ENCODE data around the gene CORO6. TPM values are rescaled to one million over a fixed set of nuclear protein-coding genes. Genes with fewer than 3 reads are reported as not detected.

Gene CORO6
- total RNA-seq, 1 experiment from 2014 or later = 1.2 TPM

DNA sequence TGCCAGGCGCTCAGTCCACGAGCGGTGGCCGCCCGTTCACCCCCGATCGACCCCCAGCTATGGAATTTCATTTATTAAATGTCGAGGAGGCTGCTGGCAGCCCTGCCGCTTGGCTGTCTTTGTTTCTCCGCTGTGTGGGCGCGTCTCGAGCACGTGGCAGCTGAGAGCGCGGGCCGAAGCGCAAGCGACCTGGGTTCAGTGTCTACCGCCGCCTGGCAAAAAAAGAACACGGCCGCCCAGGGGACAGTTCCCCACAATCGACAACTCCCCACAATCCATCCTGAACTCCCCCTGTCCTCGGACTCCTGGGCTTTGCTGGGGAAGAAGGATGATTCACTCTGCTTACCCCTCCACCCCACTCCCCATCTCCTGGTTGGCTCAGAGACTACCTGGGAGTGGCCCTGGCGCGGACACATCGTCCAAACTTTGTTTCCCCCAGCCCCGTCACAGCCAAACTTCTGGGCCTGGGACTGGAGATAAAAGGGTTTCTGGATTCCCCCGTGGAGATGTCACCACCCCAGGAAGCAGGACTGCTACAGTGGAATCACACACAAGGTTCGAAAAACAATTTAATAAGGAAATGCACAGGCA is 31.5 kb downstream of the CORO6 start:
- no peak for DNase-seq (ENCODE audit: low spot score)

DNA sequence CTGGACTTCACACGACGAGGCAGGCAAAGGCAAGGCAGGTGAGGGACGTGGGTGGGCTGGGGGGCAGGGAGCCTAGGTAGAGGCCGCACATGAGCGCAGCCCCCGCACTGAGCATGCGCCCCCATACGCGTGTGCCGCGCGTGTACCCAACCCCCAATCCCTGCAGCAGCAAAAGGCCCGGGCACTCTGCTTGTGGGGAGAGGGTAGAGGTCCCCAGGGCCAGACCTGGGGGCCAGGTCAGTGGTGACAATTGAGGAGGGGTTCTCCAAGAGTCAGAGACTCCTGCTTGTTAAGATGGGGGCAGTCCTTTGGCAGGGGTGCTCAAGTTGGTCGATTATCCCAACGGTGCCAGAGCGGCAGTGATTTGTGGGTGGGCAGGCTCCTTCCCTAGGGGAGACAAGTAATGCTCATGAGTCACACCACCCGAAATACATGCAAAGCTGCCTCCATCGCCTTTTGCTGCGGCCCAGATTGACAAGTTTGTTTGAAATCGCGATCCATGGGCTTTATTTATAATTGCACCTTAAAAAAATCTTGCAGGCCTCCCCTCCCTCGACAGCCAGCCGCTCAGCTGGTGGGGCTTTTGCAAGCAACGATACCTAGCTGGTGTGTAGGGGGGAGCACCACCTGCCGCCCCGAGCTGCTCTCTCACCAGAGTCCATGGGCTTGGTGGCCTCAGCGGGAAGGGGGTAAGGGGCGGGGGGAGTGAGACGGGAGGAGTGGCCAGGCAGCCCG is 32.1 kb downstream of the CORO6 start:
- DNase-seq (ENCODE audit: low spot score) = no peak

DNA sequence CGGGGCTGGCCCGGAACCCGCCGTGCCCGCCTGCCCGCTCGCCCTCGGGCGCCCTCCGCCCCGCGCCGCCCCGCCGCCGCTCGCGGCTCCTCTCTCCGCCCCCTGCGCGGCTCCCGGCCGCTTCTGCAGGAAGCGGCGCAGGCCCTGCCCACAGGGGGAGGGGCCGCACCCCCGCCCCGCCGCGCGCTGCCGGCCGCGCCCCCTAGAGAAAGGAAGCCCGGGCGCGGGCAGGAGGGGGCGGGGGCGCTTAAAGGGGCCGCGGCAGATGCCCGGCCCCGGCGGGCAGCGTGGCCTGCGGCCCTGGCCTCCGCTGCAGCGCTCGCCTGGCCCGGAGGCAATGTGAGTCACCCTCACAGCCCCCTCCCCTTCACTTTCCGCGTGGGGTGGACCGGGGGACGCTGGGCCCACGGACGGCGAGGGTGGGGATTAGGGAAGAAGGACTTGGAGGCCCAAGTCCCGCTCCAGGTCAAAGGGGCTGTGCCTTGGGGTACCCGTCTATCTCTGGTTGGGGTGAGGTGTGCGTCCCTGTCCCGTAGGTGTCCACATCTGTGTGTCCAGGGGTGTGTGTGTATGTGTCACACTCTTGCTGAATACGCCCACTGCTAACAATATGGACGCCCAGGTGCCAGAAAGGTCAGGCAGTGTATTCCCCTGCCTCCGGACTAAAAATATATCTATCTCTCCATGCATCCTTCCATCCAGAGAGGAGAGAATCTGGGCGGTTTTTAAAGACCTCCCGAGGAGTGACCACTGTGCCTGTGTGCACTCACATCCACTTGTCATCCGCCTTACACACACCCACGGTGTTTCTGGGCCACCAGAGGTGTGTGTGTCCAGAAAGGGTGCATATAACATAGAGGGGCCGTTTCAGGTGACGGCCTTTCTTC is 32.9 kb downstream of the CORO6 start, which contains the start of gene GIT1:
TSS of gene GIT1 (minus strand) at position 125 of the 887 bp plus-strand sequence. CDS start 270 bp downstream, outside the sequence.
- DNase-seq (ENCODE audit: low spot score) = peak; percentile 56

DNA sequence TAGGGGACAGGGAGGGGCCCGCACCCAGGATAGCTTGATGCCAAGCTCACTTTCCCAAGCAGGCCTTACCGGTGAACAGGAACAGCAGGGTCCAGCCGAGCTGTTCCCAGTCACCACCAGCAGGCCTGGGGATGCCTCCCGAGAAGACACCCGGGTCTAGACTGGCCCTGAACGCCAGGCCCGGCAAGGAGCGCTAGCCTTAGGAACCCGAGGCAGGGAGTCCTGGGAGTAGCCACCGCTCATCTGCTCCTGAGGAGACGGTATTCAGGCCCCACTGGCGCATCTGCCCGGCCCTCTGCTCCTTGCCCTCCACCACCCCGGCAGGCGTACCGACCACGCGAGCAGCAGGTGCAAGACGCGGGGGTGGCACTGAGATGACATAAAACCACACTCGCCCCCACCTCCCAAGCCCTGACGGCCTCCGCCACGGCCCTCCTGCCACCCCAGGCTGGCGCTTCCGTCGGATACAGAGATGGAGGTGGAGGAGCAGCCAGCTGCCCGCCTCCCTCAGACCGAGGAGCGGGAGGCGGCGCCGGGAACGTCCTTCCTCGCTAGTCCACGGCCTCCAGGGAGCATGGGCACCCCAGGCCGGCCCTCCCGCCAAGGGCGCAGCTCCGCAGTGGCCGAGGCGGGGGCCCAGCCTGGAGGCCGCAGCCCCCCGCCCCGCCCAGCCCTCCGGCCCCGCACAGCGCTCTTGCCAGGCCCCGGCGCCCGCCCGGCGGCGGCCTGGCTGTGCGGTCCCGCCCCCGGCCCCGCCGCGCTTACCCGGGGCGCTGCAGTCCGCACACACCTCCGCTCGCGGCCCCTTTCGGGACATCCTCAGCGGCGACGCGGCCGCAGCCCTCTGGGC is 33.9 kb downstream of the CORO6 start:
- no peak for DNase-seq (ENCODE audit: low spot score)

DNA sequence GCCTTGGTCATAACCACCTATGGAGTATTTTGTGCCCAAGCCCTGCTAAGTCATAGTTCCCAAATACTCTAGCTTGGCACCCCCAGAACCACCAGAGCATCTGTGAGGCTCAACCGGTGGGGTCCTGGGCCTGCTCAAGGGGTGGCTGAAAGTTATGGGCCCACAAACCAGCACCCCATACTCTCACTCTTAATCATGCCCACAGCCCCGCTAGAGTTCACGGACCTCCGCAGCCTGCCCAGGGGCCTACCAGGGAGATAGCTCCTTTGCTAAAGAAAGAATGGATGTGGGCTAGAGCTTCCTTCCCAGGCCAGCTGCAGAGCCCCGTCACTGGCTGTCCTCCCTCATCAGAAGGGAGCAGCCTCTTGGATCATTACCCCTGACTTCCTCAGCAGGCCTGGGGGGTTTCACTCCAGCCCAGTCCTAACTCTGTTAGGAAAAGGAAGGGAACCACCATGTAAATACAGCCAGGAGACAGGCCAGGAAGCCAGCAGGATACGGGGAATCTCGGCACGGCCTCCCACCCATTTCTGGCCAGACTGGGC is 34.6 kb downstream of the CORO6 start:
- no peak for DNase-seq (ENCODE audit: low spot score)

DNA sequence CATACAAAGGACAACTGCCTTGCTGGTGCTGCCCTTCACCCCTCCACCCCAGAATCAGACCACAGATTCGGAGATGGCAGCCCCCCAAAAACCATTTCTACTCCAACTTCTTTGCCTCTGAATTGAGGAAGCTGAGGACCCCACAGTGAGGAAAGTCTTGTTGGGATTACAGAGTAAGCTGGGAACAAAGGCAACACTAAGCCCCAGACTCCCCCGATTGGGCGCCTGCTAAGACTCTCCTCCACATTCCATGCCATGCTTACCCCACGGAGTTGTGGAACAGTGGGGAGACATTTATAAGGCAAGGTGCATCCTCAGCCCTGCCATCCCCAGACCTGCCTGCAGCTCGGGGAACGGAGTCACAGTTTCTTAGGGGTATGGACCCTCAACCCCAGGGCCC is 35.1 kb downstream of the CORO6 start:
- DNase-seq (ENCODE audit: low spot score) = no peak

DNA sequence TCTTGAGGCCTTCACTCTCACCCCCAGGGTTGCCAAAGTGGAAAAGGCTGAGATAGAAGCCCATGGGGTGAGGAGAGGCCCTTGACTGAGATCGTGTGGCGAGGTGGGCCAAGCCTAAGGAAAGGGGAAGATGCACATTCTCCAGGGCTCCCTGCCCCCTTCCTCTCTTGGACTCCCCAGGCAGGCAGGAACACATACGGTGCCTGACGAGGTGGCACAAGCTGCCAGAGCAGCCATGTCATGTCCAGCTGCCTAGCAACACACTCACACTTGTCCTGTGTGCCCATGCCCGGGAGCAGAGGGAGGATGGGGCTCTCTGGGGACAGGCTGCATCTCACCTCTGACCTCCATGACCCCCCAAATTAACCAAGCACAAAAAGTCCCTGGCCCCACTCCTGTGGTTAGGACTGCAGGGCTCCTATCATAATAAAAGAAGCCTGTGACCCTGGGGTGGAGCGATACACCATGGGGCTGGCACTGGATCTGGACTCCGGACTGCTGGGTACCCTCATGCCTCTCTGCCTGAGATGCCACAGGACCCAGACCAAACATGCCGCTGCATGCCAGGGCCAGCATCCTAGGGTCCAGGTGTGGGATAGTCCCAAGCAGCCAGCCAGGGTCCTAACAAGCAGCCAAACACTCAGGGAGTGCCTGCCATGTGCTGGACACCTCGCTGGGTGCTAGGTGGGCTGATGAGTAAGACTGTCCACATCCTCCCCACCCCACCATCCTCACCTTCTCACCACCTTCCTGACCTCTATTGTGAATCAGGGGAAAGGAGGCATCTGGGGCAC is 35.8 kb downstream of the CORO6 start:
- DNase-seq (ENCODE audit: low spot score) = no peak

DNA sequence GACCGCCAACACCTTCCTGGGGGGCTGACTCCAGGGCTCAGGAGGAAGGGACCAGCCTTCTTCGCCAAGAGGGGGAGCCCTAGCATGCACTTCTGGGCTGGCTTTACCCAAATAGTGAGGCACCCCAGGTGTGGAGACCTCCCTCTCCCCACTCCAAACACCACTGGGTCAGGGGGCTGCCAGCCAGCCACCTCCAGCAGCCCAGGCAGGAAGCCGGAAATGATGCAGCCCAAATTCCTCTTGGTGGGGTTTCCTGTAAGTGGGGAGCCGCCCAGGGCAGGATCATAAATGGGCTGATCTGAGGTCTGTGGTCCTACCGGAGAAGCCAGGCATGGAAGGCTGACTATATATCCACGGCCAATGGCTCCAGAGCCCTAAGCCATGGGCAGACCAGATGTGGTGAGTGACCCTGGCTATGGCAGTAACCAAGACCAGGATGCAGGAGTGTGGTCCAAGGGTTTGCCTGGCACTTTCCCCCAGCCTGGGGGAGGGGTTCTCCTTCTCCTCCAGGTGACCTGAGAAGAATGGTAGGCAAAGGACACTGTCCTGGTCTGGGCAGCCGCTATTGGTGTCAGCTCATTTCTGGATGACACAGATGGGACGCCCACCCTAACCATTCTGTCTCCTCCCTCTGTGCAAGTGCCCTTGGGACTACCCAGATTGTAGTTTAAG is 37.5 kb downstream of the CORO6 start:
- no peak for DNase-seq (ENCODE audit: low spot score)

DNA sequence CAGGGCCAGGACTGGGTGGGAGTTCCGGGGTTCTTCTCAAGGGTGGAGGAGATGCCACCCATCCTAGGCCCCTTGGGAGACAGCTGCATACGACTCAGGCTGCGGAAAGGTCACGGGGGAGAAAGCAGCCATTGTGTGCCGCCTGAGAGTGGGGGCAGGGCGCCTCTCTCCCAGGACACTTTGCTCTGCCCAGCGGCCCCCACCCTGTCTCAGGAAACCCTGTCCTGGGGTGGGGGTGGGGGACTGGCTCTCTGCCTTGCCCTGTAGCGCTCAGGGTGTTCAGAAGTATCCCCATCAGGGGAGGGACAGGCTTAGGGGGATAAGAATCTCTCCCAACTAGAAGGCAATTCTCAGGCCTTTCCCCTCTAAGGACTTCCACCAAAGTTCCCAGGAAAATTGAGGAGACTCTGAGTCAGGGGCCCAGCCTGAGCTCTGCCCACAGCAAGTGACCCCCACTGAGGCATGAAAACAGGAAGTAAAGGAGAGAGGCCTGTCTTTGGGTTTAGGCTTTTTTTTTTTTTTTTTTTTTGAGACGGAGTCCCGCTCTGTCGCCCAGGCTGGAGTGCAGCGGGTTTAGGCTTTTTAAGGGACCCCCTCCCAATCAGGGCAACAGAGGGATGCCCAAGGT is 38.1 kb downstream of the CORO6 start:
- DNase-seq (ENCODE audit: low spot score) = no peak

DNA sequence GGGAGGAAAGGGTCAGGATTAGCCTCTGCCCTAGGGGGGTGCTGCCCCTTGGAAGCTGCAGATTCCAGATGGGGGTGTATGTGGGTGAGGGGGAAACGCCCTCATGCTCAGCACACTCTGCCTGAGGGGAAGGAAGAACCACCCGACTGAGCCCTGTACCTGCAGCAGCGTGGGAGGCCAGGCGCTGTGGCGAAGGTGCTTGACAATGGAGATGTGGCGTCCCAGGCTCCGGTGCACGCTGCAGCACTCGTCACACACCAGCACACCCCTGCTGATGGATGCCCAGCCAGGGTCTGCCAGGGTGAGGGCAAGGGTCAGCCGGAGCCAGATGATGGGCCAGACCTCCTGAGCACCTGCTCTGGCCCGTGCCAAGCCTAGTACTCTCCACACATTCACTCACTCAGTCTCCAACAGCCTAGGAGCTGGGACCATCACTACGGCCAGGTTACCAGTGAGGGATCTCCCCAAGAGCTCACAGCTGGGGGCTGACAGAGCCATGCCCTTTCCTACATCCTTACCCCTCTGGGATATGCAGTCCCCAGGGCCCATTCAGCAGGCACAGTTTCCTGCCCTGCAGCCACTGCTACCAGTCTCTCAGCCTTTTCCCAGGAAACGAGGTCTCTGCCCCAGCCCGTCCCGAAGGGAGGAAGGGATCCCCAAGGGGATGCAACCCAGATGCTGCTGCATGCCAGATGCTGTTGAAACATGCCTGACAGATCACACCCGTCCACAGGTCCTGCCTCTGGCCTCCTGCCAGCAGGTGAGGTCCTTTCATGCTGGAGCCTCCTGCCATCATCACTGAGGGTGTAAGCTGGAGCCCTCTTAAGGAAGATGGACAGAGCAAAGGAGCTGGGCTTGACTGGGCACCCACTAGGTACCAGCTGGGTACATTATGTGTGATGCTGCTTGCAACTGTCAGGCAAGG is 39.1 kb downstream of the CORO6 start:
- no peak for DNase-seq (ENCODE audit: low spot score)

DNA sequence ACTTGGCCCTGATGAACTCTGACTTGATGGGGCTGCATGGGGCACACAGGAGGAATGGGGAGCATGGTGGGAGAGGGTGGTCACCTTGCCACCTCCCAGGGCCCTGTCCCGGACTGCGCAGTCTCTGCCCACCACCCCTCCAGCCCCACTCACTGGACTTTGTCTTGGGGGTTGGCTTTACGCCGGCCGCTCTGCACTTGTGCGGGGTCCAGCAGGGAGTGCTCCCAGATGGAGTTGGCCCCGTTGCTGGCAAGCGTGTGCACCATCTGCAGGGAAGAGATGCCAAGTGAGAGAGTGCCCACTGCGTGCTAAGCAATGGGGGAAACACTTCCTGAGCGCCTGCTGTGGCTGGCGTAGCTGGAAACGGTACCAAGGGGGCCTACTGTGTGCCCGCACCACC is 39.9 kb downstream of the CORO6 start:
- no peak for DNase-seq (ENCODE audit: low spot score)

DNA sequence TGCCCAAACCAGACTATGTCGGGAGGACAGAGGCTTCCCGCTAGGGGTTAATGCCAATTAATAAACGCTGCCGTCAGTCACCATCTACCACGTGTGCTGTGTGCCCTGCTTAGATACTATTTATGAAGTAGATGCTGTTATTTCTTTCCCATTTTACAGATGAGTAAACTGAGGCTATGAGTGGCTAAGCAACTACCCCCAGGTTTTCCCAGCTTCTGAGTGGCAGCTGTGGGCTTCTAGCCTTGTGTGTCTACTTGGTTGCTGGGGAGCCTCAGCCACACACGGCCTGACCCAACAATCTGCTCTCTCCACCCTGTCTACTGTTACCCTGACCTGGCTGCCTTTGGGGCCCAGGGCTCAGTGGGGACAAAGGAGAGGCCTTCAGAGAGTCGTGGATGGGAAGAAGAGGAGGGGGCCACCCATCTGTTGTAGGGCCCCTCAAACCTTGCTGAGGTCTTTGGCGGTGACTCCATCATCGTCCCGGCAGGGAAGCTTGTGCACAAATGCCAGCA is 40.4 kb downstream of the CORO6 start:
- no peak for DNase-seq (ENCODE audit: low spot score)

DNA sequence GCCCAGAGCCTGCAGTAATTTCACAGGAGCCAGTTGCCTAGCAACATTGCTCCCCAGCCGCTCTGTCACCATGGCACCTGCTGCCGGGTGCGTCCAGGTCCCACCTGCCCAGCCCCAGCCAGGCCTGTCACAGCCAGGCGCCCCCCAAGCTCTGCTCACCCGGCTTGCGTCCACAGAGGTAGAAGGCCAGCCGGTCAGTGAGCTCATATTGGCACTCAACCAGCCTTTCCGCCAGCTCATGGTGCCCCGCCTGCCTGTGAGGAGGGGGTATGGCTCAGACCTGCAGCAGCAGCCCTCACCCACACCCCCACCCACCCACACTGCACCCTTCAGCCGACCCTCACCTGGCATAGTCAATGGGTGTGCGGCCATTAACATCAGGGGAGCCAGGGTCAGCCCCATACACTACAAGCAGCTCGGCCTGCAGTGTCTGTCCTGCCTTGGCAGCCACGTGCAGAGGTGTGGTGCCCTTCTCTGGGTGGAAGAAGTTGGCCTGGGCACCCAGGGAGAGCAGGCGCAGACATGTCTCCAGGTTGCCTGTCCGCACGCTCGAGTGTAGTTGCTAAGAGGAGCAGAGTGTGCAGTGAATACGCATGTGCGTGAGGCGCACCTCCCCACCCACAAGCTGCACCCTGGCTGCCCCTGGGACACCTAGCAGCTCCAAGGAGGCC is 41.0 kb downstream of the CORO6 start:
- DNase-seq (ENCODE audit: low spot score) = no peak

DNA sequence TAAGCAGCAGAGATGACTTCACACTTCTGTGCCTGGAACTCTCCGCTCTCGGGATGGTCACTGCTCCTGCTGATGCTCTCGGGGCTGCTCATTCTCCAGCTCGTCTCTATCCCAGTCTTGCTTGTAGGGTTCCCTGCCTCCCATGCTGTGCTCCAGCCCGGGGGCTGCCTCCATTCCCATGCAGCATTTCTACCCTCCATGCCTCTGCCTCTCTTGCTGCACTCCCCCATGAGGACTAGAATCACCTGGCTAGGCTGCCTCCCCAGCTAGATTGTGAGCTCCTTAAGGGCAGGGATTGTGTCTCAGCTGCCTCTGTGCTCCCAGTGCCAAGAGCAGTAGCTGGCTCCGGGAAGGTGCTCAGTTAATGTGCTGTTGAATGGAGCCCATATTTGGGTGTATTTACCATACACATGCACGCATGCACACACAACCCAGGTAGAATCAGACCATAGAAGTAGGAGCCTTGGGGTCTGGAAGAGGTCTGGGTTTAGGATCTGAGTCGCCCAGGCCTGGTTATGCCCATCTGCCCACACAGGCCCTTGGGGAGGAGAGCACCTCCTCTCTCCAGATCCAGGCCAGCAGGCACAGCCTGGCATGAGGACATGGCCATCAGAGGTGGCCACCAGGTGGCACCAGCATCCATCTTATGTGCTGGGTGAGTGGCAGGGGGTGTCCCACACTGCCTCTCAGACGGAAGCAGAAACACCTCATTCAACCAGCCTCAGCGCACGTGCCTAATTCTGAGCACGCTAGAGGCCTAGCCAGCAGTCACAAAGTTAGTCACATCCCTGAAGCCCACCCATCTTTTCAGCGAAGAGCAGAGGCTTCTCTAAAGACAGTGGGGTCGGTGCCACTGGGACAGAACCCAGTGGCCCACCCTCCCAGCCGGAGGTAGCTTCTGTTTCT is 42.6 kb downstream of the CORO6 start:
- peak; percentile 79 for DNase-seq (ENCODE audit: low spot score)

DNA sequence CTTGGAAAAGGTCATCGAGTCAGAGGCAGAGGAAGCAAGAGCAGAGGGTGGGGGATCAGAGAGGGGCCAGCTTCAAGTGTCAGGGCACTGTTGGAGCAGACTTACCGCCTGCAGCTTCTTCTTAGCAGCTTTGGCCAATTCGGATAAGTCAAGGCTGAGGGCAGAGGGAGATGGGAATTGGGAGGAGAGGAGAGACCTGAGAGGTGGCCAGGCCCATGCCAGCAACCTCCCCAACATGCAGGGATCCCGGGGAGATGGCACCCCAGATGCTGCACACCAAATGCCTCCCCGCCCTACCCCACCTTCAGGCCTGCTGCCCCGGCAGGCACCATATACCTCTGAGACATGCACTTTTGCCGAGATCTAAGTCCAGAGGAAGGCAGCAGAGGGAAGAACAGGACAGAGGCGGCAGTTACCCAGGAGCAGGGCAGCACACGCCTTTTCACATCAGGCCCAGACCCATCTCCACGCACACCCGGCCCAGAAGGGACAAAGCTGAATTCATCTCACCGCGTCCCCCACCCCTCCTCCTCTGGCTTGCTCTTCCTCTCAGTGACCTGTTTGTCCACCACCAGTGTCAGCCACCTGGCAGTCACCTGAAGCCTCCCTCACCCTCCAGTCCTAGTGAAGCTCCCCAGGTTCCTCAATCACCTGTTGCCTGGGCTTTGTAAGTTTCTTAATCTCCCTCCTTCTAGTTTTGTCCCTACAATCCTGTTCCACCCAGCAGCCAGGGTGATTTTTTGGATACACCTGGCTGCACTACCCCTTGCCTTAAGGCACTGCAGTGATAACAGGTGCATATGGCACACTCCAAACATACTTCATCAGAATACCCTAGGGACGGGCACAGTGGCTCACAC is 43.9 kb downstream of the CORO6 start:
- no peak for DNase-seq (ENCODE audit: low spot score)
